ENCODE results near the gene UTP11.

DNA sequence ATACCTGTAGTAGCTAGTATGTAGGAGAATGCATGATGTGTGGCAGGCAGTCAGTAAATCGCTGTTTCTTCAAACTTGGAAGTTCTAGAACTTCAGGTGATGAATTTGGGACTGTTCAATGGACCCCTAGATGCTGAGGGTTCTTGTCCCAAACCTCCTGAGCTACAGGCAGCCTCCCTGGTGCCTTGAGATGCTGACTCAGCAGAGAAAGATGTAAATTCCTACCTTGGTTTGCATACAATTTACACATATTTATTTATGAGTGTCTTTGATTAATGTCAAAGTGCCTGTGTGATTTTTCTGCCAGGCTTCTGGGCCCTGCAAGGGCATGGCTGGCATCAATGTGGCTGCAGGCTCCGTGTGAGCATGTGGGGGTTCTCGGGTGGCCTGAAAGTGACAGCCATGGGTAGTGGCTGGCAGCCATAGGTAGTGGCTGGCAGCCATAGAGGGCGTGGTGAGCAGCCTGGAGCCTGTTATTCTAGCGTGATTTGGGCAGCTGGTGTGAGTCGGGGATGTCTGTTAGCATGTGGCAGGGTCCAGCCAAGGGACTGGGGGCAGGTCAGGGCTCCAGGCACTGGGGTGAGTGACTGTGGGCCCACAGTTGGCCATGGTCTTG, 47.2 kb downstream of the UTP11 start:
- TF ChIP-seq EP300 (IDR thresholded peaks at IDR 0.05) (no peak), POLR2AphosphoS5 (IDR thresholded peaks at IDR 0.05) (no peak), POLR2A (IDR thresholded peaks at IDR 0.05) (no peak)
- TF ChIP-seq, protein P1, sequence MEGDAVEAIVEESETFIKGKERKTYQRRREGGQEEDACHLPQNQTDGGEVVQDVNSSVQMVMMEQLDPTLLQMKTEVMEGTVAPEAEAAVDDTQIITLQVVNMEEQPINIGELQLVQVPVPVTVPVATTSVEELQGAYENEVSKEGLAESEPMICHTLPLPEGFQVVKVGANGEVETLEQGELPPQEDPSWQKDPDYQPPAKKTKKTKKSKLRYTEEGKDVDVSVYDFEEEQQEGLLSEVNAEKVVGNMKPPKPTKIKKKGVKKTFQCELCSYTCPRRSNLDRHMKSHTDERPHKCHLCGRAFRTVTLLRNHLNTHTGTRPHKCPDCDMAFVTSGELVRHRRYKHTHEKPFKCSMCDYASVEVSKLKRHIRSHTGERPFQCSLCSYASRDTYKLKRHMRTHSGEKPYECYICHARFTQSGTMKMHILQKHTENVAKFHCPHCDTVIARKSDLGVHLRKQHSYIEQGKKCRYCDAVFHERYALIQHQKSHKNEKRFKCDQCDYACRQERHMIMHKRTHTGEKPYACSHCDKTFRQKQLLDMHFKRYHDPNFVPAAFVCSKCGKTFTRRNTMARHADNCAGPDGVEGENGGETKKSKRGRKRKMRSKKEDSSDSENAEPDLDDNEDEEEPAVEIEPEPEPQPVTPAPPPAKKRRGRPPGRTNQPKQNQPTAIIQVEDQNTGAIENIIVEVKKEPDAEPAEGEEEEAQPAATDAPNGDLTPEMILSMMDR (IDR thresholded peaks at IDR 0.05), result no peak
